Umbilical cord (tissue), 2 donors: Measurements from ENCODE around the gene PRR14. TPM values are rescaled to one million over a fixed set of nuclear protein-coding genes. Genes with fewer than 3 reads are reported as not detected.

ENCODE experiments used
- DNase-seq: peaks from one replicate; pipeline ENCODE4 v3.0.0-alpha.2; 2015; ENCODE audit warnings: low spot score
- total RNA-seq: library from RNA; depleted of rRNA; stranded (reverse); fragments of >200 nt; gene quantifications from one replicate; pipeline ENCODE4 v1.2.3, GENCODE V29; 2014; ENCODE audit warnings: low replicate concordance; ENCODE audit not compliant: insufficient read depth

Gene PRR14
- total RNA-seq, result 0.96 TPM

GRCh38 chr16:30650369-30651123 lies at the start of gene PRR14:
TSS of gene PRR14 (plus strand) at chr16:30650960. CDS start at chr16:30651646, 686 bp downstream.
- DNase-seq, result peak; percentile 100

- no peak for DNase-seq
Observed at GRCh38 chr16:30601966-30602365, 48.8 kb upstream of the PRR14 start.

GRCh38 chr16:30602616-30603277 lies 48.0 kb upstream of the PRR14 start:
- DNase-seq, result peak; percentile 20

- no peak for DNase-seq
Observed at GRCh38 chr16:30603945-30604315, 46.8 kb upstream of the PRR14 start.

GRCh38 chr16:30604316-30604947 lies 46.3 kb upstream of the PRR14 start:
- no peak for DNase-seq

- DNase-seq, result peak; percentile 19
Observed at GRCh38 chr16:30605158-30605557, 45.6 kb upstream of the PRR14 start.

GRCh38 chr16:30606004-30606403 lies 44.8 kb upstream of the PRR14 start:
- no peak for DNase-seq

GRCh38 chr16:30609002-30609925 lies 41.5 kb upstream of the PRR14 start:
- DNase-seq, result peak; percentile 42

GRCh38 chr16:30609926-30610839 lies 40.6 kb upstream of the PRR14 start, which contains the start of gene ZNF689:
TSS of gene ZNF689 (minus strand) at chr16:30610389. CDS start at chr16:30610041, 348 bp downstream.
- peak; percentile 99 for DNase-seq

- no peak for DNase-seq
Observed at GRCh38 chr16:30615358-30616091, 35.2 kb upstream of the PRR14 start.

GRCh38 chr16:30619202-30619601 lies 31.6 kb upstream of the PRR14 start:
- DNase-seq, result no peak

GRCh38 chr16:30619638-30620037 lies 31.1 kb upstream of the PRR14 start:
- DNase-seq, result no peak

- DNase-seq, result no peak
Observed at GRCh38 chr16:30620169-30620568, 30.6 kb upstream of the PRR14 start.

- no peak for DNase-seq
Observed at GRCh38 chr16:30621765-30622164, 29.0 kb upstream of the PRR14 start.

- DNase-seq, result no peak
Observed at GRCh38 chr16:30622455-30623032, 28.2 kb upstream of the PRR14 start.

- no peak for DNase-seq
Observed at GRCh38 chr16:30623536-30624283, 27.1 kb upstream of the PRR14 start.

GRCh38 chr16:30626236-30626635 lies 24.5 kb upstream of the PRR14 start:
- no peak for DNase-seq
